HG02763 (cell line): ENCODE measurements around the gene LARP7.
A peak's percentile ranks its signal among the peaks of the same experiment; 100 is the strongest.
"Not testable (repeated sequence)": the region's sequence is repeated elsewhere in the genome, so short reads cannot be mapped to it uniquely, and the experiment has no call there.

Experiments
- ATAC-seq: cut with Tn5 transposase; IDR thresholded peaks from one replicate; pipeline ENCODE4 v1.9.1; 2021; ENCODE audit warnings: mild to moderate bottlenecking, moderate library complexity; ENCODE audit not compliant: unreplicated experiment

LARP7 gene

DNA sequence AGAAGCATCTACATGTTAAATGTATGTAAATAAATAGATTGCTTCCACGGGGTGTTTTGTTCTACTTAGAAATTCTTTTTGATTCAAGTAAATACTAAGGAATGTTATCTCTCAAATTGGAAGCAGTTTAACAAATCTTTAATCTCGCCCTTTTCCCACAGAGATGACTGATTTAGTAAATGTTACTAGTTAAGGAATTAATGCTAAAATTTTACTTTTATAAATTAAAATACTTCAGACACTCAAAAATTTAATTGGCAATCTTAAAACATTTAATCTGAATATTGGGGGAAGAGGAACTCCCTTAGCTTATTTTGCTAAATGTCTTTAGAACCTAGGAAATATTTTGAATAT, 12.1 kb downstream of the LARP7 start:
- no peak for ATAC-seq

GRCh38 chr4:112650332-112650731, 13.4 kb downstream of the LARP7 start:
- no peak for ATAC-seq

GRCh38 chr4:112651641-112652040, 14.7 kb downstream of the LARP7 start:
- no peak for ATAC-seq

DNA sequence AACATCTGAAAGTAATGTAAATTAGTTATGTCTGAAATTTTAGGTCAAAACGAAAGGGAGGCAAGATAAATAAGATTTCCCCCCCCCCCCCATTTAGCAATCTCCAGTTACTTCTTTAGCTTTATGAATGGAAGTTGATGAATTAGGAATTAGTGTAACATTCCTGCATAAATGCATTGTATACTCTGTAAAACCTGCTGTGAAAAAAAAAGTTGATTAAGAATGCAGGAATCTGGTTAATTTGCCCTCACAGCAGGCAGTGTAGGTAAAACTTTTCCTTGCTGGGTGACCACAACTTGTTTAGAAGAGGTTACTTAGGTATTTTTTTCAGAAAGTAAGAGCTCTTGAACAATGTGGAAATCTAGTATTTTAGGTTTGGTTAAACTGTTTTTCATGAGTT, 15.3 kb downstream of the LARP7 start:
- ATAC-seq: no peak

DNA sequence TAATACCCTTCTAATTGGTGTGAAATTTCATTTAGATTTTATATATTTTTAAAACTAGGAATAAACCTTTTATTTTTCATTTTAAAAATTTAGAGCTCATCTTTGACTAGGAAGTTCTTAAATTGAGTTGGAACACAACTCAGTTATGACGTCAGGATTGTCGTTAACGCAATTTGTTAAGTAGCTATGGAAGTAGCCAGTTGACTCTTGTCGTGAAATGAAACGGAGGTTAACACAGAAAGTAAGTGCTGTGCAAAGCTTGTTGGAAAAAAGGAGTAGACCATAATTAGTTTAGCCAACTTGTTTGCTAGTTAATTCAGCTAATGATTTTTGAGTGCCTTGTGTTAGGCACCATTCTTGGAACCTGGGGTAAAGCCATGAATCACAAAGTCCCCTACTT, 18.3 kb downstream of the LARP7 start:
- ATAC-seq: no peak

DNA sequence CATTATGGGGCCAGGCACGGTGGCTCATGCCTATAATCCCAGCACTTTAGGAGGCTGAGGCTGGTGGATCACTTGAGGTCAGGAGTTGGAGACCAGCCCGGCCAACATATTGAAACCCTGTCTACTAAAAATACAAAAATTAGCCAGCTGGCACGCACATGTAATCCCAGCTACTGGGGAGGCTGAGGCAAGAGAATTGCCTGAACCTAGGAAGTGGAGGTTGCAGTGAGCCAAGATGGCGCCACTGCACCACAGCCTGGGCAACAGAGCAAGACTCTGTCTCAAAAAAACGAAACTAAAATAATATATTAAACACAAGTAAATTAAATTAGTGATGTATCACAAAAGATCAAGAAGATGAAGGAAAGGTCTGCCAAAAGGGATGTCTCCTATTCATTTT, 19.2 kb downstream of the LARP7 start:
- not testable (repeated sequence) for ATAC-seq

GRCh38 chr4:112664611-112665010, 27.7 kb downstream of the LARP7 start:
- ATAC-seq: no peak

DNA sequence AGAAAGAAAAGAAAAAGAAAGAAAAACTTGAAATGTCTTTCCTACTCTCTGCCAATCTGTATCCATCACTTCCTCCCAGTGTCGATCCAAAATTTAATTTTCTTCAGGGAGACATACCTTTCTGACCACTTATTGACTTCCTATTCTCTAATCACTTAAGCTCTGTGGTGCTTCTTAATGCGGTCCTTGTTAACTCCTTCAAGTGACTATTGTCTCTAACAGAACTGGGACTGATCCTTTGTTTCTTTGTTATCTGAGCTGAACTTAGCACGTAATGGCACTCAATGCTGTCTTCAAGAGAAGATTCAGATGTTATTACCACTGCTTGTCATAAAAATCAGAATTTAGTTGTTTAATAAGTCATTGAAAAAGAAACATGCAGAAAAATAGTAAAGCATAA, 31.2 kb downstream of the LARP7 start:
- no peak for ATAC-seq

DNA sequence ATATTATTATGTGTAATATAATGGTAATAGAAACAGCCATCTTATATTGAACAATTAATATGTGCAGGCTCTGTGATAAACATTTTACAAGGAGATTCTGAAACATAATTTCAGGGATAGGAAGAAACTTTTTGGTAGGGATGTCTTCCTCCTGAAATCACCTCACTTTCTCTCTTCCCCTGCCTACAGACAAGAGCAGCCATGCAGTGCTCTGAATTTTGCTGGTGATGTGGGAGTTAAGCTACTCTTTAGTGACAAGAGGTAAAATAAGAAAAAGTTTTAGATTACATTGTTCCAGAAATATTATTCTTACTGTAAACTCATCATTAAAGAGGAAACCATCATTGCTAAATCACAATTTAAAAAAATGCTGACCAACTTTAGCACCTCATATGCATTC, 36.1 kb downstream of the LARP7 start:
- no peak for ATAC-seq

GRCh38 chr4:112673686-112674085, 36.7 kb downstream of the LARP7 start:
- ATAC-seq: no peak

GRCh38 chr4:112674376-112674775, 37.4 kb downstream of the LARP7 start:
- ATAC-seq: no peak

DNA sequence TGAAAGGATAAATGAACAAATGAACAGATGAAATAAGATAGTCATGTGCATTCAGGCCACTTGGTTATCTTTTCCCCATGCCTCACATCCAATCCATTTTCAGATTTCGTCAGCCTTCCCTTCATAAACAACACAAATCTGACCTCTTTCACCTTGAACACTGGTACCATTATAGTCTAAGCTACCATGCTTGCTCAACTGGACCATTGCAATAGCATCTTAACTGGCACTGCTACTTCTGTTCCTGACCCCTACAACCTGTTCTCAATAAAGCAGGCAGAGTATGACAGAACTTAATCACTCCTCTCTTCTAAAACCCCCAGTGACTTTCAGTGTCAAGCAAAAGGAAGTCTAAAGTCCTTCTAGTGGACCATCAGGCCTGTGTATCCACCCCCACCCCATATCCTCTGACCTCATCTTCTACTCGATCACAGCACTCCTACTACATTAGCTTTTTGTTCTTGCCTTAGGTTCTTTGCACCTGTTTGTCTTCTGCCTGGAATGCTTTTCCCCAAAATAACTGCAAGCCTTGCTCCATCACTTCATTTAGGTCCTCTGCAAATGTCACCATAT, 40.7 kb downstream of the LARP7 start:
- no peak for ATAC-seq

DNA sequence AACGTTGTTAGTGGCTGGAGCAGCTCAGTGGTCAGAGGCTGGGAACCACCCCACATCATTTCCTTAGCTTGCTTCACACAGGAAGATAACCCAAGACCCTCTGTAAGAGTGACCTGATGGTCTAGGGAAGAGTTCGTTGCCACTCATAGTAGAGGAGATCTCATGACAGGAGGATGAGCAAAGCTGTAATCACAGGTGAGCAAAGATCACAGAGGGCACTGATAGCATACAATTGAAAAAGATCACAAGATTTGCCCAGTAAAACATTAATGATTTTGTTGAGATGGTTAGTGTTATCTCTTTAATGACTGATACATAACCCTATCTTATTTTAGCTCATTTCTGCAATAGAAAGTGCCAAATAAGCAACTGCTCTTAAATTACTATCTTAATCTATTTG, 44.1 kb downstream of the LARP7 start:
- no peak for ATAC-seq

DNA sequence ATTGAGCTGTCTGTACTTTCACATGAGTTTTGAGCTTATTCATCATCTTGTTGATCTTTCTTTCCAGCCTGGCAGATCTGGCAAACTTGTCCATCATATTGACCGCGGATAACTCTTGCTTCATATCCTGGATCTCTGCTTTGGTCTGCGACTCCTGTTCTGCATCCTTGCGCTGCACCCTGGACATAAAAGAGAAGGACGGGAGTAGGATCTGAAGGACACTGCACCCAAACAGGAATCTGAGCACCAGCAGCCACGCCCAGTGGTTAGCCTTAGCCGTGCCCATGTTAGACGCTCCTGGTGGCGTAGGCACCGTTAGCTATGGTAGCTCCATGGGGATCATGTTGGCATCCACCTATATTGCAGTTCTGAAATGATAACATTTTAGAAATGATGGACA, 56.6 kb downstream of the LARP7 start:
- no peak for ATAC-seq

- no peak for ATAC-seq
Observed at GRCh38 chr4:112700679-112701078, 63.7 kb downstream of the LARP7 start.

DNA sequence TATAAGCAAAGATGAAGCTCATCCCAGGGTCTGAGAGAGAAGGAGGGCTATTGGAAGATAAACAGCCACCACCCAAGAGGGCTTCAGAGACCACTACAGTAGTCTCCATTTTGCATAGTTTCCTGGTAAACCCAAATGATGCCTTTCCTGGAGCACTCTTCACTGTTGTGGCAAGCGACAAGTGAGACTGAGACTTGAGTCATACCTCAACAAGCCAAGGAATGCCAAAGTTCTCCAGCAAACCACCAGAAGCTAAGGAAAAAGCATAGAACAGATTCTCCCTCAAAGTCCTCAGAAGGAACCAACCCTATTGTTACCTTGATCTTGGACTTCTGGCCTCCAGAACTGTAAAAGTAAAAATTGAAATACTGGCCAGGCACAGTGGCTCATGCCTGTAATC, 65.9 kb downstream of the LARP7 start:
- no peak for ATAC-seq

- no peak for ATAC-seq
Observed at GRCh38 chr4:112704322-112704721, 67.4 kb downstream of the LARP7 start.

GRCh38 chr4:112704991-112705845, 68.3 kb downstream of the LARP7 start:
- peak; percentile 27 for ATAC-seq

DNA sequence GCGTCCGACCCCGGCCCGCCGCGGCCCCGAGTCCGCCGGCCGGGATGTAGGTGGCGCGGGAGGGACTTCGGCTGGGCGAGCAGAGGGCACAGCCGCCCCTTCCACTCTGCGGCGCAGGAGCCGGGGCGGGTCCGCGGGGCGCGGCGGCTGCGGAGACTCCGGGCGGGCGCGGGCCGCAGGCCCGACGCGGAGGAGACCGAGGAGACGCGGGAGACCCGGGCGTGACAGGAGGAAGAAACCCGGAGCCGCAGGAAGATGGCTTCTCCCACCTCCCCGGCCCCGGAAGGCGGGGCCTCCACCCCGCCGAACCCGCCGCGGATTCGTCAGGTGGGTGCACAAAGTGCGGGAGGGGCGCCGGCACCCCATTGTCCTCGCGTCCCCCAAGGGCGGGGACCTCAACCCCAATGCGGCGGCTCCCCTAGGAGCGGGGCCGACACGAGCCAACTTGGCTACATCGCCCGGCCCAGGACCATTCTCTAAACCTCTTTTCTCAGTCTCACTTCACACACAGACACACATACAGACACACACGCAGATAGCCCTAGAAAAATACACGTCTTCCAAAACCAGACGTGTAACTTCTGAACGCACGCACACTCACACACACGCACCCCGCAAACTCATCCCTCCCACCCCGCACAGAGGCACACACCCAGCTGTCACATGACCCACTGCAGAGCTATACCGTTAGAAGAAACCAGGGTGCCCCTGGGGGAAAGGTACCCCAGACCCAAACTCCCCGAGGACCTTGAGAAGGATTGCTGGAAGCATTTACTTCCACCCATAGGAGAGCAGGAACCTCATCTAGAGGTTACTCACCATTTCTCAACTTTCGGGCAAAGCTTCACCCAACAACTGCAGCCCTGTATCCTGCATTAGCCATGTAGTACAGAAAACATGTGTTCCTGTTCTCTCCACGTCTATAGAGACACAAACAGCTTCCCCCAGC, 69.2 kb downstream of the LARP7 start:
- peak; percentile 46 for ATAC-seq

DNA sequence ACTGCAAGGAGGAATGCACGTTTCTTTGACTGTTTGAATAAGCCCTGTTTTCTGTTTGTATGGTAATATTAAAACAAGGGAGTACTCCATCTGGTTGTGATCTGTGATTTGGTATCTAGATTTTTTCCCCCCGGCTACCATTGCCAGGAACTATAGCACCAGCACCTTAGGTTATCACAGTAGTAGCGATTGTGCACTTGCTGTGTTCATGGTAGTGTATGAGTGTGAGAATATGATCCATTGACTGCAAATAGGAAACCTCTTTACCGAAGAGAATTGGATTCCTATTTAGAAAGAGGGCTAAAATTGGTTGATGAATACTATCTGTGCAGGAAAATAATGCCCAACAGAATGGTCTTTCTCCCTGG, 69.9 kb downstream of the LARP7 start:
- ATAC-seq: no peak
